Measurements from ENCODE around the gene NKAIN1.

- TF ChIP-seq REST (IDR thresholded peaks at IDR 0.05; ENCODE audit: unreplicated experiment) (no peak), EZH2 (IDR thresholded peaks at IDR 0.05; ENCODE audit: low read depth, unreplicated experiment) (no peak), CTCF (conservative IDR thresholded peaks at IDR 0.05; ENCODE audit: low read depth in 2 of 2) (no peak), EZH2phosphoT487 (IDR thresholded peaks at IDR 0.05; ENCODE audit: unreplicated experiment) (no peak), POLR2AphosphoS5 (IDR thresholded peaks at IDR 0.05; ENCODE audit: low read depth) (peak; percentile 37), ZNF462 (CRISPR knock-in tag; IDR thresholded peaks at IDR 0.05) (no peak), CREB1 (CRISPR knock-in tag; IDR thresholded peaks at IDR 0.05; ENCODE audit: low read depth) (no peak), JUNB (IDR thresholded peaks at IDR 0.05; ENCODE audit: unreplicated experiment) (no peak), ZNF114 (CRISPR knock-in tag; IDR thresholded peaks at IDR 0.05) (no peak), ETS1 (IDR thresholded peaks at IDR 0.05) (no peak), NANOG (IDR thresholded peaks at IDR 0.05; ENCODE audit: borderline replicate concordance) (no peak)
These were observed at the start of gene NKAIN1 for GRCh38 chr1:31239653-31240241.

Data from GM23338 (cell line).